ENCODE measurements around the gene DNAJC8. TPM values are rescaled to one million over a fixed set of nuclear protein-coding genes. Genes with fewer than 3 reads are reported as not detected.

The DNAJC8 gene
- total and polyA plus RNA-seq, 2 of the 8 experiments (the other 6 are each of a cell fraction or from before 2014, with no cell fraction given) = 116 to 134 TPM

DNA sequence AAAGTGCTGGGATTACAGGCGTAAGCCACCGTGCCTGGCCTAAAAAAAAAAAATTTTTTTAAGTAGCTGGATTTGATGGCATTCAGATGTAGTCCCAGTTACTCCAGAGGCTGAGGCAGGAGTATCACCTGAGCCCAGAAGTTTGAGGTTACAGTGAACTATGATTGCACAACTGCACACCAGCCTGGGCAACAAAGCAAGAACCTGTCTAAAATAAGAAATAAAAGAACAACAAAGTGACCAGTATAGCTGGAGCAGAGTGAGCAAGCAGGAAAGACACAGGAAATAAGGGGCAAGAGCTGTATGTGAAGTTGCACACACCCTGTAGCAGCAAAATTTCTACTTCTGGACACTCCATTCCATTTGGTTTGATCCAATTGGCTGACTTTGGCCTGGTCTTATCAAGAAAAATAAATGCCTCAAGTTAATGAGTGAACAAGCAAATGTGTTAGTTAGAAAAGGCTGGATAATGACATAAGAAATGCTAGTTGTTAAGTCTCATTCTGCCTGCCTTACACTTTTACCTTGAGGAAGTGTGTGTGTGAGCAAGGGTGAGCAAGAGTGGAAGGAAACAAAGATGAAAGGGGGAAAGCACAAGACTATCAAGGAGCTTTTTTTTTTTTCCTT lies 11.0 kb upstream of the DNAJC8 start:
- Histone ChIP-seq H2BK15ac (ENCODE audit: low read length) (no peak overlapping the region), H2BK5ac (ENCODE audit: low read depth, low read length) (no peak overlapping the region), H3K4me1 (replicated peaks in 1 of 4; ENCODE audit: control insufficient read depth in 3 of 4, insufficient read depth in 4 of 4, low read length in 3 of 4) (peaks cover 4 to 11% (median 6%) of the 10 kb centered on the region in 4 experiments; a peak in 6 of 7 replicates), H3K23me2 (ENCODE audit: low read depth, low read length) (no peaks in the 10 kb centered on the region), H3K56ac (replicated peaks; ENCODE audit: insufficient read length, low read depth, low read length) (no peak overlapping the region), H2BK12ac (ENCODE audit: low read depth, low read length) (no peak overlapping the region), H3K4ac (replicated peaks; ENCODE audit: insufficient read length, low read depth, low read length) (no peak overlapping the region), H3K23ac (ENCODE audit: insufficient read length) (no peak overlapping the region), H2AFZ (ENCODE audit: low read length) (no peak overlapping the region), H2BK120ac (replicated peaks; ENCODE audit: low read depth, low read length) (no peak overlapping the region), H3K9ac (replicated peaks in 1 of 4; ENCODE audit: extremely low read depth in 1 of 4, low read depth in 3 of 4, low read length in 3 of 4) (no peak overlapping the region), H4K8ac (ENCODE audit: extremely low read depth, insufficient read depth, low read length) (no peak overlapping the region), H3K14ac (ENCODE audit: insufficient read length) (no peak overlapping the region), H4K91ac (replicated peaks; ENCODE audit: insufficient read length, low read length) (no peak overlapping the region), H4K5ac (ENCODE audit: insufficient read length, low read depth, low read length) (no peak overlapping the region), H3K36me3 (ENCODE audit: control insufficient read depth in 2 of 4, insufficient read depth in 4 of 4, low read length in 3 of 4) (no peaks in the 10 kb centered on the region), H3K4me2 (ENCODE audit: insufficient read depth in 1 of 2, low read depth in 2 of 2, low read length in 2 of 2) (no peak overlapping the region), H2BK20ac (ENCODE audit: low read length) (no peak overlapping the region), H3K79me2 (ENCODE audit: control insufficient read depth in 1 of 2, insufficient read depth in 2 of 2, low read length in 2 of 2) (no peaks in the 10 kb centered on the region), H3K4me3 (ENCODE audit: extremely low read depth in 1 of 4, insufficient read depth in 2 of 4, low read depth in 3 of 4, low read length in 4 of 4) (no peak overlapping the region), H3K18ac (ENCODE audit: extremely low read depth, low read length) (no peak overlapping the region), H2AK5ac (ENCODE audit: low read depth, low read length) (no peak overlapping the region), H3K9me3 (ENCODE audit: insufficient read depth in 2 of 2, low read depth in 1 of 2, low read length in 1 of 2) (no peaks in the 10 kb centered on the region), H3K27ac (ENCODE audit: low read depth, low read length) (no peak overlapping the region), H4K20me1 (replicated peaks in 1 of 2; ENCODE audit: control insufficient read depth in 1 of 2, insufficient read depth in 2 of 2, low read length in 2 of 2) (no peaks in the 10 kb centered on the region), H3K79me1 (ENCODE audit: low read depth, low read length) (no peaks in the 10 kb centered on the region), H3K27me3 (replicated peaks in 1 of 4; ENCODE audit: control insufficient read depth in 3 of 4, extremely low read depth in 1 of 4, insufficient read depth in 3 of 4, low read length in 3 of 4) (no peaks in the 10 kb centered on the region)
- TF ChIP-seq TAF7 (optimal IDR thresholded peaks at IDR 0.05; ENCODE audit: borderline replicate concordance, low read depth, low read length) = no peak
- TF ChIP-seq GTF2F1 (IDR thresholded peaks at IDR 0.05; ENCODE audit: borderline replicate concordance, low read depth, low read length) = no peak
- TF ChIP-seq NRF1 (IDR thresholded peaks at IDR 0.05; ENCODE audit: low read depth, low read length) = no peak
- TF ChIP-seq, protein P1, sequence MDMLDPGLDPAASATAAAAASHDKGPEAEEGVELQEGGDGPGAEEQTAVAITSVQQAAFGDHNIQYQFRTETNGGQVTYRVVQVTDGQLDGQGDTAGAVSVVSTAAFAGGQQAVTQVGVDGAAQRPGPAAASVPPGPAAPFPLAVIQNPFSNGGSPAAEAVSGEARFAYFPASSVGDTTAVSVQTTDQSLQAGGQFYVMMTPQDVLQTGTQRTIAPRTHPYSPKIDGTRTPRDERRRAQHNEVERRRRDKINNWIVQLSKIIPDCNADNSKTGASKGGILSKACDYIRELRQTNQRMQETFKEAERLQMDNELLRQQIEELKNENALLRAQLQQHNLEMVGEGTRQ (IDR thresholded peaks at IDR 0.05; ENCODE audit: low read length) = no peak
- FAIRE-seq (no peak), DNase-seq (ENCODE audit: low read depth in 1 of 2, low spot score in 2 of 2) (no peak)
- POLR2A ChIA-PET (ENCODE audit: partially characterized antibody) = interaction anchor here (0.8 to 12.3 kb wide), 7 partner anchors 9 to 338 kb away, joined by 3 to 296 read pairs (median 4); partner anchors contain the start of genes ATP5IF1, DNAJC8 and SESN2
- CTCF ChIA-PET (ENCODE audit: partially characterized antibody) = interaction anchor here (0.9 to 2.4 kb wide), 2 partner anchors 112 to 115 kb away, joined by 3 to 5 read pairs; no protein-coding TSS in a partner anchor
- WGBS, 2 experiments (ENCODE audit: extremely low coverage in 1 of 2, insufficient coverage in 1 of 2, insufficient read length in 1 of 2, insufficient replicate concordance in 2 of 2, low coverage in 1 of 2, low lambda C conversion rate in 2 of 2, missing lambda C conversion rate in 1 of 2) = 79% methylated on average over 2 of the region's 2 CpGs; no CpG with 5 or more reads in 1 of the 2 experiments
